Activated CD8-positive, alpha-beta T cell treated with anti-CD3 and anti-CD28 coated beads for 36 hours (primary cell): ENCODE data around the gene FRMD8. TPM values are rescaled to one million over a fixed set of nuclear protein-coding genes. Genes with fewer than 3 reads are reported as not detected.

Experiments
- ATAC-seq: fragments of 200-7000 bp; cut with Tn5 transposase; one replicate; pipeline ENCODE4 v1.10.0; 2021; ENCODE audit warnings: mild to moderate bottlenecking, moderate library complexity
- CTCF ChIA-PET: fragments of 350-600 bp; sonication (Branson Sonifier 250); formaldehyde crosslinking; loops from one replicate; lab custom pipeline; 2021; ENCODE audit warnings: antibody characterized with exemption; lab: Charles Lee
- POLR2A ChIA-PET: fragments of 350-600 bp; sonication (Branson Sonifier 250); formaldehyde crosslinking; loops from one replicate; lab custom pipeline; 2021; ENCODE audit warnings: antibody characterized with exemption; lab: Charles Lee
- DNase-seq: peaks from one replicate; pipeline ENCODE4 v3.0.0-alpha.2; 2020
- H3K27ac Mint-ChIP-seq: one replicate; pipeline ENCODE4 v1.8.0; 2021; ENCODE audit warnings: mild to moderate bottlenecking, mixed read lengths
- H3K27me3 Mint-ChIP-seq: one replicate; pipeline ENCODE4 v1.8.0; 2021; ENCODE audit warnings: mixed read lengths
- H3K36me3 Mint-ChIP-seq: one replicate; pipeline ENCODE4 v1.8.0; 2021; ENCODE audit warnings: low read depth, mixed read lengths
- H3K4me1 Mint-ChIP-seq: one replicate; pipeline ENCODE4 v1.8.0; 2021; ENCODE audit warnings: low read depth, mixed read lengths
- H3K4me3 Mint-ChIP-seq: one replicate; pipeline ENCODE4 v1.8.0; 2021; ENCODE audit warnings: mild to moderate bottlenecking, moderate library complexity, mixed read lengths
- H3K9me3 Mint-ChIP-seq: one replicate; pipeline ENCODE4 v1.8.0; 2021; ENCODE audit warnings: mixed read lengths
- intact Hi-C: fragments of 100-400 bp; cut with micrococcal nuclease; formaldehyde crosslinking; loops from one replicate; pipeline ENCODE4 v1.10.0; 2022
- total RNA-seq, 2 experiments: library from RNA; stranded (reverse); gene quantifications; one replicate each; pipeline ENCODE4 v1.2.3, GENCODE V29; 2021
- TF ChIP-seq, protein P1 (sequence below): fragments of 200-600 bp; IDR thresholded peaks from one replicate; pipeline ENCODE4 v1.8.0; 2022; ENCODE audit warnings: antibody characterized with exemption, mild to moderate bottlenecking

The FRMD8 gene
- total RNA-seq, 2 experiments from 2014 or later, result 26.8 to 33.3 TPM

DNA sequence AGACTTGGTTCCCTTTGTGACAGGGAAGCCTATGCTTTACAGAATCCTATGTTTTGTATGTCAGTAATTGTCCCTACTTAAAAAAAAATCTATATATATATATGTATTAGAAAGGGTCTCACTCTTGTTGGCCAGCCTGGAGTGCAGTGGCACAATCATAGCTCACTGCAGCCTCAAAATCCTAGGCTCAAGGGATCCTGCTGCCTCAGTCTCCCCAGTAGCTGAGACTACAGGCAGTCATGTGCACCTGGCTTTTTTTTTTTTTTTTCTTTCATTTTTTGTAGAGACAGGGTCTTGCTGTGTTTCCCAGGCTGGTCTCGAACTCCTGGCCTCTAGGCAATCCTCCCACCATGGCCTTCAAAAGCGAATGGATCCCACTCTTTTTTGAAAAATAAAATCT is 34.1 kb downstream of the FRMD8 start:
- H3K36me3 Mint-ChIP-seq, result peaks cover 41% of the 10 kb centered on the region
- H3K27me3 Mint-ChIP-seq, result peaks cover 8% of the 10 kb centered on the region
- DNase-seq, result peak; percentile 15
- ChIA-PET POLR2A (interaction anchor here (0.7 to 21.0 kb wide), 16 partner anchors 3 to 644 kb away, joined by 3 to 4842 read pairs (median 4); partner anchors contain the start of genes FAM89B, FRMD8, MALAT1 and NEAT1), CTCF (interaction anchor here (1.1 to 15.1 kb wide), 6 partner anchors 8 to 83 kb away, joined by 3 to 448 read pairs (median 8); partner anchors contain the start of gene MALAT1)
- intact Hi-C loops, result no loop called here
- H3K9me3 Mint-ChIP-seq, result no peaks in the 10 kb centered on the region
- peak overlapping the region; percentile 89 for H3K4me3 Mint-ChIP-seq
- TF ChIP-seq, protein P1, sequence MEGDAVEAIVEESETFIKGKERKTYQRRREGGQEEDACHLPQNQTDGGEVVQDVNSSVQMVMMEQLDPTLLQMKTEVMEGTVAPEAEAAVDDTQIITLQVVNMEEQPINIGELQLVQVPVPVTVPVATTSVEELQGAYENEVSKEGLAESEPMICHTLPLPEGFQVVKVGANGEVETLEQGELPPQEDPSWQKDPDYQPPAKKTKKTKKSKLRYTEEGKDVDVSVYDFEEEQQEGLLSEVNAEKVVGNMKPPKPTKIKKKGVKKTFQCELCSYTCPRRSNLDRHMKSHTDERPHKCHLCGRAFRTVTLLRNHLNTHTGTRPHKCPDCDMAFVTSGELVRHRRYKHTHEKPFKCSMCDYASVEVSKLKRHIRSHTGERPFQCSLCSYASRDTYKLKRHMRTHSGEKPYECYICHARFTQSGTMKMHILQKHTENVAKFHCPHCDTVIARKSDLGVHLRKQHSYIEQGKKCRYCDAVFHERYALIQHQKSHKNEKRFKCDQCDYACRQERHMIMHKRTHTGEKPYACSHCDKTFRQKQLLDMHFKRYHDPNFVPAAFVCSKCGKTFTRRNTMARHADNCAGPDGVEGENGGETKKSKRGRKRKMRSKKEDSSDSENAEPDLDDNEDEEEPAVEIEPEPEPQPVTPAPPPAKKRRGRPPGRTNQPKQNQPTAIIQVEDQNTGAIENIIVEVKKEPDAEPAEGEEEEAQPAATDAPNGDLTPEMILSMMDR, result no peak
- ATAC-seq, result no peak
- H3K4me1 Mint-ChIP-seq, result peaks cover 36% of the 10 kb centered on the region
- H3K27ac Mint-ChIP-seq, result peak overlapping the region; percentile 98

DNA sequence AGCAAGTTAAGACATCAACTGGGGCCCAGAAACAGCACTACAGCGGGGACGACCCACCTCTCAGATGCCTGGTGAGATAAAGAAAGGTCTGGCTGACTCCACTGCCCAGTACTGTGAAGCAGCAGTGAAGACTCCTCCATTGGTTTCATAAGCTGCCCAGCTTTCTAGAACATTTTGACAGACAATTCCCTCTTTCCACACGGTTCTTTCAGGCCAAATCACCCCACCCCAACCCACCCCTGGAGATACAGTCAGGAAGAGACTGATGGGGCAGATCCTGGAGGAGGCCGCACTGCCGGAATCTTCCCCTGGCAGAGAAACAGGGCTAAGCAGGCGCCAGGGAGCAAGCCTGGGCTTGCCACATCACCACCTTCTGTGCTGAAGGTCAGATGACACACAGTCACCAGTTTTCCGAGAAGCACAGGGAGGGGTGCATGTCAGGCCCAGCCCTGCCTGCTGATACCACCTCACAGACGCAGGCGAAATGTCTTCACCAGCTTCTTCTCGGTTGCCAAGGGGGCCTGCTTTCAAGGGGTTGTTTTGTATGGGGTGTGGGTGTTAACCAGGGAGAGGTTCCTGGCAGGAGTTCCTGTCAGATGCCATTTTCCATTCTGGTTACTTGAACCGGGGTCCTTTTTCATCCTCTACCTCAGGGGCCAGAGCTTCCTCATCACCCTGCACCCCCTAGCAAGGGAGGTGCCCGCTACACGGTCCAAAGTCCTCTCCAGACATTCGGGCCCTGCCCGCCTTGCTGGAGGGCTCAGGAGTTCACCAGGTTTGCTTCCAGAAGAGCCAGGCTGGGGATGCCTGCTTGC is 34.7 kb downstream of the FRMD8 start:
- H3K4me1 Mint-ChIP-seq, result peaks cover 31% of the 10 kb centered on the region

DNA sequence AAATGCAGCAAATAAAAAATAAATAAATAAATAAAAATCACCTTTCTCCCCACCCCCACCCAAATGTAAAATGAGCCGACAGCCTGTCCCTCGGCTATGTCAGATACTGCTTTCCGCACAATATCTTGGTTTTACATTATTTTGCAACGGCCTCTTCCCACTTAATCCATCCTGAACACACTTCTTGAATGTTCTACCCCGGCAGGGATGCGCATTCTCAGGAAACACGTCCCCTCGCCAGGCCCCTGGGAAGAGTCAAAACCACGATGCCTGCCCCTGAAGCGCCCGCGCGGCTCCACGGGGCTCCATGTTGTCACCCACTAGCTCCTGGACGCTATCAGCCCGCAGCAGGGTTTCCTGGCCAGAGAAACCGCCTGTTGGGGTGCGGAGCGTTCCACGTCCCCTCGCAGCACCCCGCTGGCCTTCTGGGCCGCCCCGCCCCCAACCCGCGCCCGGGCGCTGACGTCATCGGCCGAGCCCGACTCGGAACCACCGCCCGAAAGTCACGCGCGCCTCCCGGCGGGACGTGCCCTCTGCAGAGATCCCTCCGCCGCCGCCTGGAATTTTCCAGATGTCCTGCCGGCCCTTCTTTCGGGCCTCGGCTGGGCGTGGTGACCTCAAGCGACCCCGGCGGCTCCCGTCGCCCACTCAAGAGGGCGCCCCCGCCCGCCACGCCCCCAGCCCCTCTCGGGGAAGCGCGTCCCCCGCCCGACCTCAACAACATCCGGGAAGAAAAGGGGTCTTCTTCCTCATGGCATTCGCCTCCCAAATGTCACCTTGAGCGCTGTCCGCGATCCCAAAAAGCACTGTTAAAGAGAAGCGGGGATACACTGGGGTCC is 35.6 kb downstream of the FRMD8 start:
- Mint-ChIP-seq H3K36me3 (peaks cover 56% of the 10 kb centered on the region), H3K4me1 (peaks cover 29% of the 10 kb centered on the region), H3K27ac (peak overlapping the region; percentile 98), H3K9me3 (no peaks in the 10 kb centered on the region), H3K27me3 (peaks cover 8% of the 10 kb centered on the region), H3K4me3 (peak overlapping the region; percentile 89)
- DNase-seq, result peak; percentile 96
- CTCF ChIA-PET, result interaction anchor here (15.1 kb wide), 1 partner anchor 81 kb away, joined by 448 read pairs; the partner anchor contains the start of gene MALAT1
- intact Hi-C loops, result no loop called here
- TF ChIP-seq, protein P1, result no peak
- POLR2A ChIA-PET, result interaction anchor here (0.6 to 21.0 kb wide), 30 partner anchors 4 to 478 kb away, joined by 3 to 4842 read pairs (median 6); partner anchors contain the start of genes ARL2, FAM89B, FOSL1 and FRMD8
- peak; percentile 3 for ATAC-seq

More for the DNA sequence above, 34.7 kb downstream of the FRMD8 start:
- TF ChIP-seq, protein P1, result no peak
- ChIA-PET POLR2A (interaction anchor here (0.7 to 21.0 kb wide), 22 partner anchors 4 to 645 kb away, joined by 3 to 4842 read pairs (median 4); partner anchors contain the start of genes ARL2, FAM89B, FRMD8 and MALAT1), CTCF (interaction anchor here (1.1 to 15.1 kb wide), 3 partner anchors 48 to 82 kb away, joined by 3 to 448 read pairs (median 11); partner anchors contain the start of gene MALAT1)
- H3K4me3 Mint-ChIP-seq, result peak overlapping the region; percentile 89
- DNase-seq (peak; percentile 97), ATAC-seq (peak; percentile 28)
- H3K9me3 Mint-ChIP-seq, result no peaks in the 10 kb centered on the region
- peaks cover 8% of the 10 kb centered on the region for H3K27me3 Mint-ChIP-seq
- intact Hi-C loops, result no loop called here
- H3K27ac Mint-ChIP-seq, result peak overlapping the region; percentile 98
- H3K36me3 Mint-ChIP-seq, result peaks cover 48% of the 10 kb centered on the region

DNA sequence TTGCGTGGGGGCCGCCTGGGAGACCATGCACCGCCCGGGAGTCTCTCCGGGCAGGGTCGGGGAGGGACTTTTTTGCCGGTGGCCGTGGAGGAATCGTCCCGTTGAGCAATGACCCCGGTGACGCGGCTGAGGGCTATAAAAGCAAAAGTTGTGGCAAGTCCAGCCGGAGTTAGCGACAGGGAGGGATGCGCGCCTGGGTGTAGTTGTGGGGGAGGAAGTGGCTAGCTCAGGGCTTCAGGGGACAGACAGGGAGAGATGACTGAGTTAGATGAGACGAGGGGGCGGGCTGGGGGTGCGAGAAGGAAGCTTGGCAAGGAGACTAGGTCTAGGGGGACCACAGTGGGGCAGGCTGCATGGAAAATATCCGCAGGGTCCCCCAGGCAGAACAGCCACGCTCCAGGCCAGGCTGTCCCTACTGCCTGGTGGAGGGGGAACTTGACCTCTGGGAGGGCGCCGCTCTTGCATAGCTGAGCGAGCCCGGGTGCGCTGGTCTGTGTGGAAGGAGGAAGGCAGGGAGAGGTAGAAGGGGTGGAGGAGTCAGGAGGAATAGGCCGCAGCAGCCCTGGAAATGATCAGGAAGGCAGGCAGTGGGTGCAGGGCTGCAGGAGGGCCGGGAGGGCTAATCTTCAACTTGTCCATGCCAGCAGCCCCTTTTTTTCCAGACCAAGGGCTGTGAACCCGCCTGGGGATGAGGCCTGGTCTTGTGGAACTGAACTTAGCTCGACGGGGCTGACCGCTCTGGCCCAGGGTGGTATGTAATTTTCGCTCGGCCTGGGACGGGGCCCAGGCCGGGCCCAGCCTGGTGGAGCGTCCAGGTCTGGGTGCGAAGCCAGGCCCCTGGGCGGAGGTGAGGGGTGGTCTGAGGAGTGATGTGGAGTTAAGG is 36.4 kb downstream of the FRMD8 start, which contains the start of gene NEAT1:
Gene NEAT1 (plus strand): TSS at position 166 of the 883 bp plus-strand sequence.
- intact Hi-C loops, result no loop called here
- Mint-ChIP-seq H3K36me3 (peaks cover 65% of the 10 kb centered on the region), H3K9me3 (no peaks in the 10 kb centered on the region), H3K27ac (peak within 1 kb of the TSS; percentile 98), H3K27me3 (peaks cover 8% of the 10 kb centered on the region), H3K4me3 (peak within 1 kb of the TSS; percentile 89), H3K4me1 (peaks cover 29% of the 10 kb centered on the region)
- CTCF ChIA-PET, result interaction anchor here (0.8 to 15.1 kb wide), 2 partner anchors 80 to 123 kb away, joined by 3 to 448 read pairs; partner anchors contain the start of gene MALAT1
- ATAC-seq (peak; percentile 8), DNase-seq (peak; percentile 94)
- POLR2A ChIA-PET, result interaction anchor here (0.6 to 21.0 kb wide), 46 partner anchors 3 to 563 kb away, joined by 3 to 4842 read pairs (median 4); partner anchors contain the start of genes FAM89B, FOSL1, FRMD8 and MALAT1
- TF ChIP-seq, protein P1, result no peak
